HT1080 (cell line): Measurements from ENCODE around the gene FAM20C. TPM values are rescaled to one million over a fixed set of nuclear protein-coding genes. Genes with fewer than 3 reads are reported as not detected.

Experiments used
- DNase-seq: peaks from one replicate; pipeline ENCODE4 v3.0.0-alpha.2; 2015; ENCODE audit warnings: low read depth
- total RNA-seq: library from RNA; depleted of rRNA; stranded (reverse); fragments of >200 nt; shearing (Covaris generic); gene quantifications from 2 replicates; pipeline ENCODE4 v1.2.3, GENCODE V29; 2014

Gene FAM20C
- total RNA-seq, 1 experiment from 2014 or later, result 31.3 TPM

- DNase-seq, result no peak
These were observed 33.6 kb upstream of the FAM20C start for GRCh38 chr7:158771-159170.

- no peak for DNase-seq
These were observed 32.8 kb upstream of the FAM20C start for GRCh38 chr7:159370-160270.

GRCh38 chr7:160958-161725, 31.2 kb upstream of the FAM20C start:
- no peak for DNase-seq

GRCh38 chr7:162632-163297, 29.6 kb upstream of the FAM20C start:
- no peak for DNase-seq

GRCh38 chr7:163298-163695, 29.1 kb upstream of the FAM20C start:
- no peak for DNase-seq

- DNase-seq, result no peak
These were observed 28.1 kb upstream of the FAM20C start for GRCh38 chr7:163971-164881.

GRCh38 chr7:164882-165660, 27.3 kb upstream of the FAM20C start:
- DNase-seq, result no peak

GRCh38 chr7:165661-166337, 26.6 kb upstream of the FAM20C start:
- no peak for DNase-seq

GRCh38 chr7:166338-167060, 25.9 kb upstream of the FAM20C start:
- DNase-seq, result no peak

GRCh38 chr7:167090-167855, 25.1 kb upstream of the FAM20C start:
- no peak for DNase-seq

GRCh38 chr7:167976-168791, 24.2 kb upstream of the FAM20C start:
- DNase-seq, result no peak

GRCh38 chr7:169276-170172, 22.8 kb upstream of the FAM20C start:
- DNase-seq, result no peak

GRCh38 chr7:170551-171363, 21.6 kb upstream of the FAM20C start:
- DNase-seq, result no peak

GRCh38 chr7:171364-171904, 20.9 kb upstream of the FAM20C start:
- DNase-seq, result no peak
